Nephron progenitor cell (in vitro differentiated cells): ENCODE data around the gene ATP9A.
"Not testable (repeated sequence)": the region's sequence is repeated elsewhere in the genome, so short reads cannot be mapped to it uniquely, and the experiment has no call there.

Experiments used
- DNase-seq: peaks from one replicate; pipeline ENCODE4 v3.0.0; 2021
- H3K27ac Mint-ChIP-seq: 2 replicates; pipeline ENCODE4 v1.8.0; 2021; ENCODE audit warnings: mild to moderate bottlenecking, moderate library complexity, mixed read lengths
- H3K27me3 Mint-ChIP-seq: 2 replicates; pipeline ENCODE4 v1.8.0; 2021; ENCODE audit warnings: mild to moderate bottlenecking, low read depth, mixed read lengths; ENCODE audit not compliant: poor library complexity
- H3K36me3 Mint-ChIP-seq: 2 replicates; pipeline ENCODE4 v1.8.0; 2021; ENCODE audit warnings: low read depth, mixed read lengths
- H3K4me1 Mint-ChIP-seq: 2 replicates; pipeline ENCODE4 v1.8.0; 2021; ENCODE audit warnings: mixed read lengths
- H3K4me3 Mint-ChIP-seq: 2 replicates; pipeline ENCODE4 v1.8.0; 2021; ENCODE audit warnings: mild to moderate bottlenecking, moderate library complexity, mixed read lengths
- H3K9me3 Mint-ChIP-seq: 2 replicates; pipeline ENCODE4 v1.8.0; 2021; ENCODE audit warnings: mild to moderate bottlenecking, moderate library complexity, mixed read lengths
- TF ChIP-seq, protein P1 (sequence below): fragments of 200-600 bp; sonication (generic); IDR thresholded peaks from 2 replicates; pipeline ENCODE4 v1.5.0; 2021; ENCODE audit warnings: antibody characterized with exemption

Gene ATP9A

DNA sequence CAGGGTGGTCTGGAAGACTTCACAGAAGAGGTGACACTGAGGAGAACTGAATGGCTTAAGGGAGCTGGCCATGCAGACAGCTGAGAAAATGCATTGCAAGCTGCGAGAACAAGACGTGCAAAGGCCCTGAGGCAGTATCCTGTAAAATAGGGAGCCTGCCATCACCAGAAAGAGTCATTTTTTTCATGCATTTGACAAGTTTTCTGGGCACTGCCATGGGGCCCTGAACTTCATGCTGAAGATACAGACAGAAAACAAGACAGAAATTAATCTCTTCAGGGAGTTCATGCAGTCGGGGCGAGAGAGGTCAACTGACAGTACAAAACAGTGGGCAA lies 196.8 kb downstream of the ATP9A start:
- TF ChIP-seq, protein P1, sequence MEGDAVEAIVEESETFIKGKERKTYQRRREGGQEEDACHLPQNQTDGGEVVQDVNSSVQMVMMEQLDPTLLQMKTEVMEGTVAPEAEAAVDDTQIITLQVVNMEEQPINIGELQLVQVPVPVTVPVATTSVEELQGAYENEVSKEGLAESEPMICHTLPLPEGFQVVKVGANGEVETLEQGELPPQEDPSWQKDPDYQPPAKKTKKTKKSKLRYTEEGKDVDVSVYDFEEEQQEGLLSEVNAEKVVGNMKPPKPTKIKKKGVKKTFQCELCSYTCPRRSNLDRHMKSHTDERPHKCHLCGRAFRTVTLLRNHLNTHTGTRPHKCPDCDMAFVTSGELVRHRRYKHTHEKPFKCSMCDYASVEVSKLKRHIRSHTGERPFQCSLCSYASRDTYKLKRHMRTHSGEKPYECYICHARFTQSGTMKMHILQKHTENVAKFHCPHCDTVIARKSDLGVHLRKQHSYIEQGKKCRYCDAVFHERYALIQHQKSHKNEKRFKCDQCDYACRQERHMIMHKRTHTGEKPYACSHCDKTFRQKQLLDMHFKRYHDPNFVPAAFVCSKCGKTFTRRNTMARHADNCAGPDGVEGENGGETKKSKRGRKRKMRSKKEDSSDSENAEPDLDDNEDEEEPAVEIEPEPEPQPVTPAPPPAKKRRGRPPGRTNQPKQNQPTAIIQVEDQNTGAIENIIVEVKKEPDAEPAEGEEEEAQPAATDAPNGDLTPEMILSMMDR, result no peak
- H3K9me3 Mint-ChIP-seq, result peaks cover 22% of the 10 kb centered on the region

DNA sequence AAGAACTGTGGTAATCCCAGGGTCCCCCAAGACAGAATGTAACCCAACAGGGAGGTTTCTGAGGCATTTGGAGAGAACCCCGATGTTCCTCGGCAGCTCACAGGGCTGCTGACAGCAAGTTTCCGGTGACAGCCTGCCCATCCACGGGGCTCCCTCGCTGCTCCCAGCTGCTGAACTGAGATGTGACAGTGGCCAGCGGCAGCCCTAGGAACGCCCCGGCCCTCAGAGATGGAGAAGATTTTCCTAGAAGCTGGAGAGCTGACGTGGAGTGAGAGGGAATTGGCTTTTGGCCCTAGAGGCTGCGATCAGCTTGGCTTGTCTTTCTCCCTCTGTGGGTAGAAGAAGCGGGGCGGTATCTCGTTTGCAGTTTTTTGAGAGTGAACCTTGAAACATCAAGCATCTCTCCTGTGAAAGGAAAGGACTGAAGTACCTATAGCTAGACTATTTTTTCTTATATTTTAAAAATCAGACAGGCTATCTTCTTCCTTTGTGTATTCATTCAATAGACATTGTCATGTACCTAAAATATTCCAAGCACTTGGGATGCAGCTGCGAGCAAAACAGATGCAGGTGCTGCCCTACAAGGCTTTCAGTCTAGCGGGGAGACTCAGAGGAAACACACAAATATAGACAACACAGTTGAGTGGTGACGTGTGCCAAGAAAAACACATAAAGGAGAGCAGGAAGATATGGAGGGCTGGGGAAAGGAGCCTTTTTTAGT lies 197.3 kb downstream of the ATP9A start:
- Mint-ChIP-seq H3K36me3 (no peaks in the 10 kb centered on the region), H3K27ac (no peak overlapping the region), H3K4me1 (no peaks in the 10 kb centered on the region), H3K9me3 (peaks cover 22% of the 10 kb centered on the region), H3K27me3 (peaks cover 23% of the 10 kb centered on the region), H3K4me3 (no peak overlapping the region)
- TF ChIP-seq, protein P1, result no peak
- DNase-seq, result no peak

More for the DNA sequence above, 196.8 kb downstream of the ATP9A start:
- Mint-ChIP-seq H3K4me1 (peaks cover 2% of the 10 kb centered on the region), H3K4me3 (no peak overlapping the region), H3K27me3 (peaks cover 23% of the 10 kb centered on the region), H3K27ac (no peak overlapping the region), H3K36me3 (no peaks in the 10 kb centered on the region)
- no peak for DNase-seq

DNA sequence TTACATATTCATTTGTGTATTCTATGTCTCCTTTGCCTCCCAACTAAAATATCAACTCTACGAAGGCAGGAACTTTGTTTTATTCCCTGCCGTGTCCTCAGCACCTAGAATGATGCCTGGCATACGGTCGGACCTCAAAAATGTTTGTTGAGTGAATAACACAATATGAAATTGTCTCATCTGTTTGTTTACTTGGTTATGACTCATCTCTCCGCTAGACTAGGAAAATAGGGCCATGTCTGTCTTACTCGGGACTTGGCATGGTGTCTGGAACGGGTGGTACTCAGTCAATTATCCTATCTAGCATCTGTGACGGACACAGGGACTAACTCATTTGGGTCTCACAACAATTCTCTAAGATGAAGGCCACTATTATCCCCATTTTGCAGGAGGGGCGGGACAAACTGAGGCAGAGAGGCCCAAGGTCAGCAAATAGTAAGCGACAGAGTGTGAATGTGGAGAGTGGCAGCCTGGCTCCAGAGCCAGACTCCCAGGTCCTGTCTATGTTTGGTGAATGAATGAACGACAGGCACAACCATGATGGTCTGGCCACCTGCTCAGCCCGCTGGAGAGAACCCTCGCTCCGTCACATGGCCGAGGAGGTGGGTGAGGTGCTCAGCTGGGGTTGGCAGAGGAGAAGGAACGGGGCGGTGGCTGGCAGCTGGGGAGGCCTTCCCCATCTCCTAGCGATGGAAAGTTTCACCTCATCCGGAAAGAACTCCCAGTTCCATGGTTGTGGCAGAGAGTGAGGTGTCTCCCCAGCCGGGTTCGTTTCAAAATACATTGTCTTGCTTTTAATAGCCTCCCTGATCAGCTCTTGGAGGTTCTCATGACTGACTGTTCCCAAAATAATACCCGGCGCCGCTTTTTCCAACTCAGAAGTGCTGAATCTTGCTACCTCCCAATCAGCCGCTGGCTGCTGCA lies 198.1 kb downstream of the ATP9A start:
- no peaks in the 10 kb centered on the region for H3K36me3 Mint-ChIP-seq
- no peak for DNase-seq
- TF ChIP-seq, protein P1, result no peak
- no peak overlapping the region for H3K4me3 Mint-ChIP-seq
- H3K4me1 Mint-ChIP-seq, result no peaks in the 10 kb centered on the region
- peaks cover 22% of the 10 kb centered on the region for H3K9me3 Mint-ChIP-seq
- H3K27ac Mint-ChIP-seq, result peak overlapping the region; percentile 19
- H3K27me3 Mint-ChIP-seq, result peaks cover 29% of the 10 kb centered on the region

DNA sequence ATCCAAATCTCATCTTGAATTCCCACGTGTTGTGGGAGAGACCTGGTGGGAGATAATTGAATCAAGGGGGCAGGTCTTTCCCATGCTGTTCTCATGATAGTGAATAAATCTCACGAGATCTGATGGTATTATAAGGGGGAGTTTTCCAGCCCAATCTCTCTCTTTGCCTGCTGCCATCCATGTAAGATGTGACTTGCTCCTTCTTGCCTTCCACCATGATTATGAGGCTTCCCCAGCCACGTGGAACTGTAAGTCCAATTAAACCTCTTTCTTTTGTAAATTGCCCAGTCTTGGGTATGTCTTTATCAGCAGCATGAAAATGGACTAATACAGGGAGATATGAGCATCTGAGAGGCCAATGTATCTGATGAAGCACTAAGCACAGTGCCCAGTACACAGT lies 199.7 kb downstream of the ATP9A start:
- H3K4me1 Mint-ChIP-seq, H3K36me3 Mint-ChIP-seq, DNase-seq, H3K27ac Mint-ChIP-seq, H3K4me3 Mint-ChIP-seq: not testable (repeated sequence)
- Mint-ChIP-seq H3K9me3 (peaks cover 15% of the 10 kb centered on the region), H3K27me3 (peaks cover 45% of the 10 kb centered on the region)

DNA sequence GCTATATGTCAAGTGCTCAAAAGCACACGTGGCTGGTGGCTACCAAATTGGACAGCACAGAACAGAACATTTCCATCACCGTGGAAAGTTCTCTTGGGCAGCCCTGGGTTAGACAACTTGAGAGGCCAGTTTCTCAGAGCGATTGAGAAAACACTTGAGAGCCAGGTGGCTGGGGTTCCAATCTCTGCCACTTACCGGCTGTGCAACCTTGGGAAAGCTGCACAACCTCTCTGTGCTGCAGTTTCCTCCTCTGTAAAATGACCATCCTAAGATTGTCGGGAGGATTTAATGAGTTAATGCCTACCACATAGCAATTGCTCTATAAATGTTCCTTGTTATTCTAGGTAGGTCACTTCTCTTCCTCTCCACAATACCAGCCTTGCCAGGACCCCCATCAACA lies 200.6 kb downstream of the ATP9A start:
- Mint-ChIP-seq H3K27ac (no peak overlapping the region), H3K27me3 (peaks cover 51% of the 10 kb centered on the region), H3K9me3 (peaks cover 15% of the 10 kb centered on the region), H3K4me1 (peaks cover 13% of the 10 kb centered on the region), H3K36me3 (no peaks in the 10 kb centered on the region), H3K4me3 (no peak overlapping the region)
- no peak for DNase-seq
- TF ChIP-seq, protein P1, result no peak

DNA sequence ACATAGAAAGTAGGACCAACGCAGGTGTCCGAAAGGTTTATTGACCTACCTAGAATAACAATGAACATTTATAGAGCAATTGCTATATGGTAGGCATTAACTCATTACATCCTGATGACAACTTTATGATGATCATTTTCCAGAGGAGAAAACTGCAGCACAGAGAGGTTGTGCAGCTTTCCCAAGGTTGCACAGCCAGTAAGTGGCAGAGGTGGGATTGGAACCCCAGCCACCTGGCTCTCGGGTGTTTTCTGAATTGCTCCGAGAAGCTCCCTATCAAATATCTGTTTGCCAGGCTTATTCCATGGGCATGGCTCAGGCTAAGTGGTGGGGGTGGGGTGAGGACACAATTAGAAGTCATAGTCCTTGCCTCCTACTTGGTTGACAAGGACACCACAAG lies 201.6 kb downstream of the ATP9A start:
- Mint-ChIP-seq H3K9me3 (peaks cover 15% of the 10 kb centered on the region), H3K27me3 (peaks cover 53% of the 10 kb centered on the region)

More for the DNA sequence above, 201.6 kb downstream of the ATP9A start:
- peaks cover 19% of the 10 kb centered on the region for H3K4me1 Mint-ChIP-seq
- no peak overlapping the region for H3K27ac Mint-ChIP-seq
- no peak overlapping the region for H3K4me3 Mint-ChIP-seq
- H3K36me3 Mint-ChIP-seq, result no peaks in the 10 kb centered on the region
- DNase-seq, result no peak
- TF ChIP-seq, protein P1, result no peak
